Measurements from ENCODE around the gene HPS5. TPM values are rescaled to one million over a fixed set of nuclear protein-coding genes. Genes with fewer than 3 reads are reported as not detected.
"Not testable (repeated sequence)": the region's sequence is repeated elsewhere in the genome, so short reads cannot be mapped to it uniquely, and the experiment has no call there.

HPS5 gene
- total and polyA plus RNA-seq, 2 donors, result 8.4 to 55.3 TPM

DNA sequence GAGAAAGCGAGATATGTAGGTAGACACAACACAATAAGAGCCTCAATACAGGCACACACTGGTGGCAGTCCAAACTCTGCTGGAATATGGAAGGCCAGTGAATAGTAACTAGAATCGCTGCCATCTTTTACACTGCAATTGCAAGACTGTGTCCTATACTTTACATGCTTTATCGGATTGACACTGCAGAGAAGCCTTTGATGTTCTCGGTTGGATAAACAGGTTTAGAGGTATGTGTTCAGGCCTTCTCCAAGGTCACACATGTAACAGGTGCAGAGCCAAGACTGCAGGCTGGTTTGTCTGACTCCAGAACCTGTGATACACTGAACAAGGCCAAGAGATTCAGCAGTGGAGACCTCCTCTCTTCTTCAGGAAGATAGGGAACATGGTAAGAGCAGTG lies 50.7 kb downstream of the HPS5 start:
- H3K4me1 ChIP-seq (ENCODE audit: insufficient read depth), result no peaks in the 10 kb centered on the region
- WGBS, result 77% methylated on average over 4 of the region's 4 CpGs
- H3K27ac ChIP-seq (ENCODE audit: low read depth), result no peak overlapping the region
- DNase-seq (ENCODE audit: extremely low spot score), result no peak
- no peaks in the 10 kb centered on the region for H3K36me3 ChIP-seq (ENCODE audit: insufficient read depth)
- no peak overlapping the region for H3K4me3 ChIP-seq (ENCODE audit: low read depth, low read length)

DNA sequence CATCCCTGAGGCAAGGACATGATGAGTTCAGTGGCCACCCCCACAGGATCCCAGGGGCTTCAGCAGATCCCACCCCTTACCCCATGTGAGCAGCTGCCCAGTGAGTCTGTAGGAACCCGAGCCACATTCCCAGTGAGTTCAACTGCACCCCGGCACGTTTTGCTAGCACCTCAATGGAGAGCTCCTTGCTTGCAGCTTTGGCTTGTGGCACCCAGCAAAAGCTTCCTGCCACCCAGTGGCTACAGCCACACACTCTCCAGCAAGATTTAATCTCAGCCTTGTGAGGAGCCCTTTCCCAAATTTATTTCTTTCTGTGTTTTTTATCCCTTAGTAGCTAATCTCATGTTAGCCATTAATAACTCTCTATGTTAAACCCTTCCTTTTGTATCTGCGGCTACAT lies 51.8 kb downstream of the HPS5 start:
- H3K4me1 ChIP-seq (ENCODE audit: insufficient read depth), result no peaks in the 10 kb centered on the region
- no peak overlapping the region for H3K27ac ChIP-seq (ENCODE audit: low read depth)
- no peak overlapping the region for H3K4me3 ChIP-seq (ENCODE audit: low read depth, low read length)
- no peak for DNase-seq (ENCODE audit: extremely low spot score)
- 63% methylated on average over 4 of the region's 4 CpGs for WGBS
- no peaks in the 10 kb centered on the region for H3K36me3 ChIP-seq (ENCODE audit: insufficient read depth)

DNA sequence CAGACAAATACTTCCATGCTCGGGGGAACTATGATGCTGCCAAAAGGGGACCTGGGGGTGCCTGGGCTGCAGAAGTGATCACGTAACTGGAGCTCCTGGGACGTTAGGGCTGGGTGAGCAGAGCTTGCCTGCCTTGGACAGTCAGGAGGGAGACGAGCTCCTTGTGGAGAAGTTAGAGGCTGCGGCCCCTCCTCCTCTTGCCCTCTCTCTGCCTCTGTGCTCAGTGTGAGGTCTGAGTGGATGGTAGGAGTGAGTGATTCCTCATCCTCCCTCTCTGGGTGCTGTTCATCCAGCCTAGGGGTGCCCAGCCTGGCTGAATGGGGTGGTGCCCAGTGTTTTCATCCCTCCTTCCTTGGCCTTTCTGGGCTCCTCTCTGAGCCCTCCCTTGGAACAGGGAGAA lies 52.7 kb downstream of the HPS5 start:
- H3K4me3 ChIP-seq (ENCODE audit: low read depth, low read length); H3K4me1 ChIP-seq (ENCODE audit: insufficient read depth); H3K27ac ChIP-seq (ENCODE audit: low read depth): not testable (repeated sequence)

DNA sequence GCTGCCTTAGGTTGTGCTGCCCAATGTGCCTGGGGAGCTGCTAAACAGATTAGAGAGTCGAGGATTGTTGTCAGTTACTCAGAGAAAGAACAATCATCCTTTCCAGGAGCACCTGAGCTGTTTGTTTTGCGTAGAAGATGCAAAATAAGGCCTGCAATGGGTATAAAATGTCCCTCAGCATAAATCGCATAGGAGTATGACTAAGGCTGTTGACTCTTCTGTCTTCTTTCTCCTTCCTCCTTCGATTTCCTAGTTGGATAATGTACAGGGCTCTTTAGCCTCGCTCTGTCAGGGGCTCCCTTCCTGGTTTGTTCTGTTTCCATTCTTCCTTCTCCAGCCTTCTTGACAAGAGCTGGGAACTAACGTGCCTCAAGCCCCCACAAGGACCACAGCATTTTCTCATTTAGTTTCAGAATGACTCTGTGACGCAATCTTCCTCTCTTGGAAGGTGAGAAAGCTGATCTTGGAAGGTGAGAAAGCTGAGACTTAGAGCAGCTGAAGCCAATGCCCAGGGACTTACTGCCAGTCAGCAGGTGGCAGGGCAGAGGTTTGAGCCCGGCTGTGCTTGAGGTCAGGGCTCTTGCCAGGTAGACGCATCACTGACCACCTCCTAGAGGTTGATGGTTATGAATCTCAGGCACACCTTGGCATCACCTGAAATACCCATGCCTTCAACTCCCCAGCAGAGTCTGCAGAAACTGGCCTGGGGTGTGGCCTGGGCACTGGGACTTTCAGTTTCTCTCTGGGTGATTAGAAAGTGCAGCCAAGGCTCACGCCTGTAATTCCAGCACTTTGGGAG lies 54.4 kb downstream of the HPS5 start:
- H3K36me3 ChIP-seq (ENCODE audit: insufficient read depth); DNase-seq (ENCODE audit: extremely low spot score); H3K4me3 ChIP-seq (ENCODE audit: low read depth, low read length); H3K27ac ChIP-seq (ENCODE audit: low read depth); H3K4me1 ChIP-seq (ENCODE audit: insufficient read depth): not testable (repeated sequence)
- 77% methylated on average over 4 of the region's 10 CpGs for WGBS

More for the DNA sequence above, 52.7 kb downstream of the HPS5 start:
- not testable (repeated sequence) for DNase-seq (ENCODE audit: extremely low spot score); H3K36me3 ChIP-seq (ENCODE audit: insufficient read depth)
- 44% methylated on average over 2 of the region's 5 CpGs for WGBS

DNA sequence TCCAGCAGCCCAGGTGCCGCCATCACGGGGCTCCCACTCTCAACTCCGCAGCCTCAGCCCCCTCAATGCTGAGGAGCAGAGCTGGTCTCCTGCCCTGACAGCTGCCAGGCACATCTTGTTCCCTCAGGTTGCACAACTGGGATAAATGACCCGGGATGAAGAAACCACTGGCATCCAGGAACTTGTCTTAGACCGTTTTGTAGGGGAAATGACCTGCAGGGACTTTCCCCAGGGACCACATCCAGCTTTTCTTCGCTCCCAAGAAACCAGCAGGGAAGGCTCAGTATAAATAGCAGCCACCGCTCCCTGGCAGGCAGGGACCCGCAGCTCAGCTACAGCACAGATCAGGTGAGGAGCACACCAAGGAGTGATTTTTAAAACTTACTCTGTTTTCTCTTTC lies 56.0 kb downstream of the HPS5 start, which contains the start of gene SAA1:
Gene SAA1 (plus strand): TSS at position 316 of the 400 bp plus-strand sequence. CDS start 624 bp downstream, outside the sequence.
- H3K36me3 ChIP-seq (ENCODE audit: insufficient read depth), result no peaks in the 10 kb centered on the region
- WGBS, result 55% methylated on average over 8 of the region's 8 CpGs
- no peaks in the 10 kb centered on the region for H3K4me1 ChIP-seq (ENCODE audit: insufficient read depth)
- no peak for DNase-seq (ENCODE audit: extremely low spot score)
- H3K27ac ChIP-seq (ENCODE audit: low read depth), result no peak within 1 kb of the TSS
- H3K4me3 ChIP-seq (ENCODE audit: low read depth, low read length), result no peak within 1 kb of the TSS

DNA sequence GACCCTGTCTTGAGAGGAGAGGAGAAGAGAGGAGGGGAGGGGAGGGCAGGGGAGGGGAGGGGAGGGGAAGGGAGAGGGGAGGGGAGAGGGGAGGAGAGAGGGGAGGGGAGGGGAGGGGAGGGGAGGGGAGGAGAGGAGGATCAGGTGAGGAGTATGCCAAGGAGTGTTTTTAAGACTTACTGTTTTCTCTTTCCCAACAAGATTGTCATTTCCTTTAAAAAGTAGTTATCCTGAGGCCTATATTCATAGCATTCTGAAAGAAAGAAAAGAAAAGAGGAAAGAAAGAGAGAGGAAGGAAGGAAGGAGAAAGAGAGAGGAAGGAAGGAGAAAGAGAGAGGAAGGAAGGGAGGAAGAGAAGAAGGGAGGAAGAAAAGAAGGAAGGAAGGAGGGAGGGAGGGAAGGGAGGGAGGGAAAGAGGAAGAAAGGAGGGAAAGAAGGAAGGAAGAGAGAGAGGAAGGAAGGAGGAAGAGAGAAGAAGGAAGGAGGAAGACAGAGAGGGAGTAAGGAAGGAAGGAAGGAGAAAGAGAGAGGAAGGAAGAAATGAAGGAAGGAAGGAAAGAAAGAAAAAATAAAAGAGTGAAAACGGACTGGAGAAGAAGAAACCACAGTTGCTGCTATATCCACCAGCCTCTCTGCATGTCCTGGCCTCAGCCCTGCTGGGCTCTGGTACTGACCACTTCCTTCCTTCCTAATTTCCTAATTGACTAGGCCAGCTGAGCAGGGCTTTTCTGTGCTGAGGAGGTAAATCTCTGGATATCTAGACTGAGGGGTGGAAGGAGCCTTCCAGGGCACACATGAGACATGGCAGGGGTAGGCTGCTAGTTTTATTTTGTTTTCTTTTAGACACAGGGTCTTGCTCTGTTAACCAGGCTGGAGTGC lies 57.0 kb downstream of the HPS5 start:
- Histone ChIP-seq H3K4me1 (ENCODE audit: insufficient read depth) (no peaks in the 10 kb centered on the region), H3K36me3 (ENCODE audit: insufficient read depth) (no peaks in the 10 kb centered on the region), H3K27ac (ENCODE audit: low read depth) (no peak overlapping the region), H3K4me3 (ENCODE audit: low read depth, low read length) (no peak overlapping the region)
- DNase-seq (ENCODE audit: extremely low spot score), result no peak
- WGBS, result 56% methylated on average over 1 of the region's 1 CpG

DNA sequence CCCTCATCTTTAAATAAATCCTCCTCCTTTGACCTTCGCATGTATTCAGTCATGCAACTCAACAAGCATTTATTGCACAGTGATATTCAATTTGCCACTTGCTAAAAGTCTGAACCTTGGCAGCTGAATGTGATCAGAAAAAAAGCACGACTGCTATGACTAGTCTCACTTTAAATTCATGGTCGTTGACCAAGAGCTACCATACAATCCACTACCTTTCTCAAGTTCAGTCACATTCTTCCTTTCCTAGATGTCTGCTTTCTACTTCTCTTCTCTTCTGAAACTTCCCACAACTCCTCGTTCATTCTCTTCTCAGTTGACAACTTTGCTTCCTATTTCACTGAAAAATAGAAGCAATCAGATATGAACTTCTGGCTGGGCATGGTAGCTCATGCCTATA lies 57.9 kb downstream of the HPS5 start:
- WGBS, result 77% methylated on average over 4 of the region's 4 CpGs
- no peak overlapping the region for H3K4me3 ChIP-seq (ENCODE audit: low read depth, low read length)
- DNase-seq (ENCODE audit: extremely low spot score), result no peak
- no peak overlapping the region for H3K27ac ChIP-seq (ENCODE audit: low read depth)
- H3K36me3 ChIP-seq (ENCODE audit: insufficient read depth), result no peaks in the 10 kb centered on the region
- no peaks in the 10 kb centered on the region for H3K4me1 ChIP-seq (ENCODE audit: insufficient read depth)

DNA sequence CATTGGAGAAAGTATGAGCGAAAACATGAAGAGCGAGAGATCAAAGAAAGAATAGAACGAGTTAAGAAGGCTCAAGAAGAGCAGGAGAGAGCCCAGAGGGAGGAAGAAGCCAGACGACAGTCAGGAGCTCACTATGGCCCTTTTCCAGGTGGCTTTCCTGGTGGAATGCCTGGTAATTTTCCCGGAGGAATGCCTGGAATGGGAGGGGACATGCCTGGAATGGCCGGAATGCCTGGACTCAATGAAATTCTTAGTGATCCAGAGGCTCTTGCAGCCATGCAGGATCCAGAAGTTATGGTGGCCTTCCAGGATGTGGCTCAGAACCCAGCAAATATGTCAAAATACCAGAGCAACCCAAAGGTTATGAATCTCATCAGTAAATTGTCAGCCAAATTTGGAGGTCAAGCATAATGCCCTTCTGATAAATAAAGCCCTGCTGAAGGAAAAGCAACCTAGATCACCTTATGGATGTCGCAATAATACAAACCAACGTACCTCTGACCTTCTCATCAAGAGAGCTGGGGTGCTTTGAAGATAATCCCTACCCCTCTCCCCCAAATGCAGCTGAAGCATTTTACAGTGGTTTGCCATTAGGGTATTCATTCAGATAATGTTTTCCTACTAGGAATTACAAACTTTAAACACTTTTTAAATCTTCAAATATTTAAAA lies 59.1 kb downstream of the HPS5 start:
- H3K4me1 ChIP-seq (ENCODE audit: insufficient read depth); H3K36me3 ChIP-seq (ENCODE audit: insufficient read depth); DNase-seq (ENCODE audit: extremely low spot score); H3K4me3 ChIP-seq (ENCODE audit: low read depth, low read length); H3K27ac ChIP-seq (ENCODE audit: low read depth): not testable (repeated sequence)
- 58% methylated on average over 8 of the region's 8 CpGs for WGBS

DNA sequence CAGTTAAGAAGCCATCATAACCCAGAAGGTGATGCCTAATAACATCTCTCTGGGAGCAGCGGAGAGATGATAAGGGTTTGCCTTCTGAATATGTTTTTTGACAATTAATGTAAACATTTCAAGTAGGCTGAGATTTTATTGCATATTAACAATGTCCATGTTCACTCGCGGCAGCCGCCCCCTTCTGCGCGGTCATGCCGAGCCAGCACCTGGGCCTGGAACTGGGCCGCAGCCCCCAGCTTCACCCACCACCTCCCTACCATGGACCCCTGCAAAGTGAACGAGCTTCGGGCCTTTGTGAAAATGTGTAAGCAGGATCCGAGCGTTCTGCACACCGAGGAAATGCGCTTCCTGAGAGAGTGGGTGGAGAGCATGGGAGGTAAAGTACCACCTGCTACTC lies 60.2 kb downstream of the HPS5 start:
- Histone ChIP-seq H3K36me3 (ENCODE audit: insufficient read depth) (no peaks in the 10 kb centered on the region), H3K27ac (ENCODE audit: low read depth) (no peak overlapping the region), H3K4me3 (ENCODE audit: low read depth, low read length) (no peak overlapping the region), H3K4me1 (ENCODE audit: insufficient read depth) (no peaks in the 10 kb centered on the region)
- 89% methylated on average over 14 of the region's 14 CpGs for WGBS
- DNase-seq (ENCODE audit: extremely low spot score), result no peak

DNA sequence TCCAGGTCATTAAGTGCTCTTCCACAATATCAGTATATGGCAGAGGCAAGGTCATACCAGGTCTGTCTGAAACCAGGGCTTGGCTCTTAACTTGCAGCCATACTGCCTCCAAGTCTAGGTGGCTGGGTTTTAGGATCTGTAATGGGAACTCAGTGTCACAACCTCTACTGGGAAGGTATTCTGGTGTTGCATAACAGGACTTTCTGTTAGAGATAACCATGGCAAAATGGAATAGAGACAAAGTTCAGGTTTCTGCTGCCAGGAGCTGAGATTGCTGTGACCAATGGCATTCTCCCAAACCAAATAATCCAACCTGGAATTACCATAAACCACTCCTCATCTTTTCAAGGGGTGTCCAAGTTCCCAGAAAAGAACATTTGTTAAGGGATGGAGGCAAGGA lies 62.7 kb downstream of the HPS5 start:
- no peak overlapping the region for H3K4me3 ChIP-seq (ENCODE audit: low read depth, low read length)
- no peak for DNase-seq (ENCODE audit: extremely low spot score)
- H3K36me3 ChIP-seq (ENCODE audit: insufficient read depth), result no peaks in the 10 kb centered on the region
- H3K4me1 ChIP-seq (ENCODE audit: insufficient read depth), result no peaks in the 10 kb centered on the region
- H3K27ac ChIP-seq (ENCODE audit: low read depth), result no peak overlapping the region

DNA sequence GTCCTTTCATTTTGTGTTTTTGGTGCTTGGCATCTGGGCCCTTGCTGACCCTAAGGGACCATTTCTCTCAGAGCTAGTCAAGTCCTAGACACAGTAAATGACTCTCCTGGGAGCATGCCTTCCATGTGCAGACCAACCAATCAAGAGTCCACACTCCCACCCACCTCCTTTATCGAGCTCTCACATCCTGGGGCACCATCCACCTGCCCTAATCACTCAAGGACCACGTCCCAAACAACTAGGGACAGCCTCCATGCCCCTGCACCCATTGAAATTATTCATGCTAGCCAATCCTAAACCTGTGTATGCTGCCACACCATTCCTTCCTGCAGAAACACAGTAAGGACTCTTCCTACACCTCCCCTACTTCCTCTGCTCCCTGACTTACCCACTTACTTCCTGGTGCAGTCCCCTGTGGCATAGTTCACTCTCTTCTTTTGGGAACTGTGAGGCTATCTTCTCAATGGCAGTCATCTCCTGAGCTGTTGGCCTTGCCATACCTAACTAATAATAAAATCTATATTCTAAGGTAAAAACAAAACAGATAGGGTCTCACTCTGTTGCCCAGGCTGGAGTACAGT lies 67.1 kb downstream of the HPS5 start:
- Histone ChIP-seq H3K36me3 (ENCODE audit: insufficient read depth) (no peaks in the 10 kb centered on the region), H3K4me1 (ENCODE audit: insufficient read depth) (no peaks in the 10 kb centered on the region), H3K4me3 (ENCODE audit: low read depth, low read length) (no peak overlapping the region), H3K27ac (ENCODE audit: low read depth) (no peak overlapping the region)
- no peak for DNase-seq (ENCODE audit: extremely low spot score)
- WGBS, result 61% methylated on average over 2 of the region's 2 CpGs

DNA sequence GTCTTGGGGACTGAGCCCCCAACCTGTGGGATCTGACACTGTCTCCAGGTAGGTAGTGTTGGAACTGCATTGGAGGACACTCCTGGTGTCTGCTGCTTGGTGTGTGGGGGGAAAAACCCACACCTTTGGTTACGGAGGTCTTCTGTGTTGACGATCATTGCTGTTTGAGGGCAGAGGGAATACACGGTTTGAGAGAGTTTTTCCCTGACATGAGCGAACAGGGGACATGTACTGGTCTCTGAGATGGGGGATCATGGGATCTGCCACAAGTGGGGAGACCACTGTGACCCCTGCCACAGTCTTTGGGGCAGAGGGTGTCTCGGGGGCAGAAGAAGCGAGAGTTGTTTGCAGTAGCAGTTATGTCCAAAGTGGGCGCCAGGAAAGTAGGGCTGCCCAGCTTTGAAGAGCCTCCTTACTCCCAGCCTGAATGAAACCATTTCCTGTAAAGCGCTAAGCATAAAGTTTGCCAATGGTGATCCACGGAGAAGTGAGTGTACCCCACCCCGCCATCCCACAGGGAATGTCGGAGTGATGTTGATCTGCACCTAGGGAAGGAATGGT lies 68.1 kb downstream of the HPS5 start:
- no peak for DNase-seq (ENCODE audit: extremely low spot score)
- Histone ChIP-seq H3K27ac (ENCODE audit: low read depth) (no peak overlapping the region), H3K4me3 (ENCODE audit: low read depth, low read length) (no peak overlapping the region), H3K4me1 (ENCODE audit: insufficient read depth) (no peaks in the 10 kb centered on the region), H3K36me3 (ENCODE audit: insufficient read depth) (no peaks in the 10 kb centered on the region)
- 81% methylated on average over 11 of the region's 11 CpGs for WGBS

DNA sequence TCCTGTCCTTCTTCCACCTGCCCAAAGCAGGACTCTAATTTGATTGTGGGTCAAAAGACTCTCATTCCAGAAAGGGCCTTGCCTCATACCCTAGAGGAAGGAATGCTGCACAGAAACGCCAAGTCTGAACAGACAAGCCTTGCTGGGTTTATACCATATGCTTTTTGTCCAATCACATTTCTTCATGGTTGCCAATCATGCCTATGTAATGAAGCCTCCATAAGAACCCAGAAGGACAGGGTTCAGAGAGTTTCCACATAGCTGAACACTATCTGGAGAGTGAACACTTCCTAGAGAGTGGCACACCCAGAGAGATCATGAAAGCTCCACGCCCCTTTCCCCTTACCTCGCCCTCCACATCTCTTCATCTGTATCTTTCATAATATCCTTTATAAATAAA lies 68.7 kb downstream of the HPS5 start:
- Histone ChIP-seq H3K4me3 (ENCODE audit: low read depth, low read length) (no peak overlapping the region), H3K36me3 (ENCODE audit: insufficient read depth) (no peaks in the 10 kb centered on the region), H3K4me1 (ENCODE audit: insufficient read depth) (no peaks in the 10 kb centered on the region), H3K27ac (ENCODE audit: low read depth) (no peak overlapping the region)
- DNase-seq (ENCODE audit: extremely low spot score), result no peak
- 77% methylated on average over 3 of the region's 3 CpGs for WGBS
